GM12874 (cell line): ENCODE results near the gene CTIF.

Experiments used
- CTCF ChIP-seq: IDR thresholded peaks from 2 replicates; pipeline ENCODE4 v1.5.1; 2011; ENCODE audit warnings: low read depth, mild to moderate bottlenecking, control low read depth, low read length, moderate library complexity; ENCODE audit not compliant: insufficient read depth

The CTIF gene

GRCh38 chr18:48902023-48902855 is 363.4 kb downstream of the CTIF start:
- no peak for TF ChIP-seq CTCF

- no peak for TF ChIP-seq CTCF
Observed at GRCh38 chr18:48902856-48903601, 364.2 kb downstream of the CTIF start.

- TF ChIP-seq CTCF, result no peak
Observed at GRCh38 chr18:48904091-48904490, 365.3 kb downstream of the CTIF start.

GRCh38 chr18:48904847-48905394 is 366.1 kb downstream of the CTIF start:
- TF ChIP-seq CTCF, result no peak

- no peak for TF ChIP-seq CTCF
Observed at GRCh38 chr18:48905513-48905912, 366.7 kb downstream of the CTIF start.

- TF ChIP-seq CTCF, result no peak
Observed at GRCh38 chr18:48908916-48909315, 370.1 kb downstream of the CTIF start.

- TF ChIP-seq CTCF, result no peak
Observed at GRCh38 chr18:48909721-48910120, 370.9 kb downstream of the CTIF start.
